Measurements from ENCODE around the gene HGD.

GRCh38 chr3:120681018-120681417 lies 1.0 kb downstream of the HGD start:
- TF ChIP-seq, protein P1, sequence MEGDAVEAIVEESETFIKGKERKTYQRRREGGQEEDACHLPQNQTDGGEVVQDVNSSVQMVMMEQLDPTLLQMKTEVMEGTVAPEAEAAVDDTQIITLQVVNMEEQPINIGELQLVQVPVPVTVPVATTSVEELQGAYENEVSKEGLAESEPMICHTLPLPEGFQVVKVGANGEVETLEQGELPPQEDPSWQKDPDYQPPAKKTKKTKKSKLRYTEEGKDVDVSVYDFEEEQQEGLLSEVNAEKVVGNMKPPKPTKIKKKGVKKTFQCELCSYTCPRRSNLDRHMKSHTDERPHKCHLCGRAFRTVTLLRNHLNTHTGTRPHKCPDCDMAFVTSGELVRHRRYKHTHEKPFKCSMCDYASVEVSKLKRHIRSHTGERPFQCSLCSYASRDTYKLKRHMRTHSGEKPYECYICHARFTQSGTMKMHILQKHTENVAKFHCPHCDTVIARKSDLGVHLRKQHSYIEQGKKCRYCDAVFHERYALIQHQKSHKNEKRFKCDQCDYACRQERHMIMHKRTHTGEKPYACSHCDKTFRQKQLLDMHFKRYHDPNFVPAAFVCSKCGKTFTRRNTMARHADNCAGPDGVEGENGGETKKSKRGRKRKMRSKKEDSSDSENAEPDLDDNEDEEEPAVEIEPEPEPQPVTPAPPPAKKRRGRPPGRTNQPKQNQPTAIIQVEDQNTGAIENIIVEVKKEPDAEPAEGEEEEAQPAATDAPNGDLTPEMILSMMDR (IDR thresholded peaks at IDR 0.05): no peak
- TF ChIP-seq POLR2A (IDR thresholded peaks at IDR 0.05): no peak
